Measurements from ENCODE around the gene FAM174C. TPM values are rescaled to one million over a fixed set of nuclear protein-coding genes. Genes with fewer than 3 reads are reported as not detected.

Gene FAM174C
- polyA plus RNA-seq, 1 experiment = 16.6 TPM

DNA sequence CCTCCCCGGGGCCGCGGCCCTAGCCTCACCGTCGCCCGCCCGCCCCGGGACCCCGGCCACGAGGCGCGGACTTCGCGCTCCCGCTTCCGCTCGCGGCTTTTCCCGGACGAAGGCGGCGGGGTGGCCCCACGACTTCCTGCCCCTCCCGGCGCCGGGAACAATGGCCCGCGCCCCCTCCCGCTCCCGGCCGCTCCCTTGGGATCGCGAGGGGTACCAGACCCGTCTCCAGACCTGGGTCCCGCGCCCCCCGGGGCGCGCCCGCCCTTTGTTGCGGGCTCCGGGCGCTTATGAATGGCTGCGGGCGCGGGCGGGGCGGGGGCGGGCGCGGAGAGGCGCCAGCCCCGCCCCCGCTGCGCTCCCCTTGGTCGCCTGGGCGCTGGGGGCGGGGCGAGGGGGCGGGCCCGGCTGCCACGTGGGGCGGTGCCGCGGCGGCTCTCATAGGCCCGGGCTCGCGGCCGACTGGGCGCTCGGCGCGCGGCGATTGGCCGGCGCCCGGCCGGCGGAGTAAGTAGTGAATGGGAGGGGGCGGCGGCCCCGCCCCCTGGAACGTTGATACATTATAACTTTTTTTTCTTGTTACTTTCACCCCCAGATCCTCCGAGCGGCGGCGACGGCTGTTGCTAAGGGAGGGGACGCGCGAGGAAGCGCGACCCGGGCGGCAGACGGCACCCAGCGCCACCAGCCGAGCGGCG is 25.9 kb upstream of the FAM174C start:
- Histone ChIP-seq H3K4me3 (ENCODE audit: low read depth, low read length) (peak overlapping the region; percentile 86), H3K27me3 (ENCODE audit: control insufficient read depth, insufficient read depth, low read length) (no peaks in the 10 kb centered on the region), H3K27ac (ENCODE audit: low read depth, low read length) (peak overlapping the region; percentile 78), H3K9me3 (ENCODE audit: control insufficient read depth, insufficient read depth, low read length) (no peaks in the 10 kb centered on the region; the same call in 1 of the 2 replicates)
- ChIA-PET POLR2A (interaction anchor here (0.5 to 1.0 kb wide), 10 partner anchors 8 to 221 kb away, joined by 3 to 28 read pairs (median 4); partner anchors contain the start of genes CIRBP and FAM174C), CTCF (no interaction called here)
- TF ChIP-seq CTCF (IDR thresholded peaks at IDR 0.05; ENCODE audit: low read depth, low read length) = no peak
- peak; percentile 89 for DNase-seq (ENCODE audit: low read depth, low spot score)

GRCh38 chr19:1249990-1250436 is 25.3 kb upstream of the FAM174C start:
- CTCF ChIA-PET = no interaction called here
- POLR2A ChIA-PET = interaction anchor here (1.0 kb wide), 1 partner anchor 17 kb away, joined by 6 read pairs; no protein-coding TSS in a partner anchor

GRCh38 chr19:1250437-1251260 is 24.7 kb upstream of the FAM174C start:
- H3K27ac ChIP-seq (ENCODE audit: low read depth, low read length) = peak overlapping the region; percentile 92
- H3K27me3 ChIP-seq (ENCODE audit: control insufficient read depth, insufficient read depth, low read length) = no peaks in the 10 kb centered on the region
- ChIA-PET CTCF (no interaction called here), POLR2A (interaction anchor here (1.0 to 7.4 kb wide), 2 partner anchors 16 kb away, joined by 6 to 241 read pairs; partner anchors contain the start of gene CIRBP)
- TF ChIP-seq CTCF (IDR thresholded peaks at IDR 0.05; ENCODE audit: low read depth, low read length) = no peak
- no peak for DNase-seq (ENCODE audit: low read depth, low spot score)
- H3K9me3 ChIP-seq (ENCODE audit: control insufficient read depth, insufficient read depth, low read length) = no peaks in the 10 kb centered on the region; the same call in 1 of the 2 replicates
- H3K4me3 ChIP-seq (ENCODE audit: low read depth, low read length) = peak overlapping the region; percentile 86

More at GRCh38 chr19:1249990-1250436, 25.3 kb upstream of the FAM174C start:
- H3K9me3 ChIP-seq (ENCODE audit: control insufficient read depth, insufficient read depth, low read length) = no peaks in the 10 kb centered on the region; the same call in 1 of the 2 replicates
- H3K4me3 ChIP-seq (ENCODE audit: low read depth, low read length) = peak overlapping the region; percentile 86
- no peak for DNase-seq (ENCODE audit: low read depth, low spot score)
- no peak for TF ChIP-seq CTCF (IDR thresholded peaks at IDR 0.05; ENCODE audit: low read depth, low read length)
- H3K27me3 ChIP-seq (ENCODE audit: control insufficient read depth, insufficient read depth, low read length) = no peaks in the 10 kb centered on the region
- peak overlapping the region; percentile 65 for H3K27ac ChIP-seq (ENCODE audit: low read depth, low read length)

DNA sequence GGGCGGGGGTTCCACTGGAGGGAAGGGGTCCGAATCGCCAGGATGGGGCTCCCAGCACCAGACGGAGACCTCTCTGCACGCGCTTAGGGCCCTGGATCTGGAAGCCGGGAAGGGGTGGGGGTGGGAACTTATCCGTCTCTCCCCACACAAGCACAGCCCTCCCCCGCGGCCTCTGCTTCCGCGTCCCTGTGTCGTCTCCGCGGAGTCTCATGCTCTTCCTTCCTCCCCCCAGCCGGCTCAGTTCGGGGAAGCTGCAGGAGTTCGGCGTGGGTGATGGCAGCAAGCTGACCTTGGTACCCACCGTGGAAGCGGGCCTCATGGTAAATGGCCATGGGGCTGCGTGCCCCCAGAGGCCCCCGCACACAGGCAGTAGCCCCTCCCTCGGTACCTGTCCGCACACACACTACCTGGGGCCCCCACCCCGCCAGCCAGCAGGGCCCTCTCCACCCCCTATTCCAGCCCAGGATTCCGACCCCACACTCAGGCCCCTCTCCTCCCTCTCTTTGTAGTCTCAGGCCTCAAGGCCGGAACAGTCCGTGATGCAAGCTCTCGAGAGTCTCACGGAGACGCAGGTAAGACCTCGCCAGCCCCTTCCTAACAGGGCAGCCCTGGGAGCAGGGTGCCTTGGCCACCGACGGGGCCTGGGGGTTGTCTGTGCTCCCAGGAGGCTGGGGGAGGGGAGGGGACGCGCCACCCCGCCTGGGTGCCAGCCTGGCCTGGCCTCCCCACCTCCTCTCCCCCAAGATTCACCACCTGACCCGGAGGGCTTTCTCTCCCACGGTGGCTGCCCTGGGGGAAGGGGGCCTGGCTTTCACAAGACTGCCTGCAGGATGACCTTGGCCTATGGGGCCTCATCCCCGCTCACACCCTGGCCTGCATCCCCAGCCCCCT is 23.8 kb upstream of the FAM174C start:
- Histone ChIP-seq H3K9me3 (ENCODE audit: control insufficient read depth, insufficient read depth, low read length) (no peaks in the 10 kb centered on the region; the same call in 1 of the 2 replicates), H3K4me3 (ENCODE audit: low read depth, low read length) (peak overlapping the region; percentile 86), H3K27ac (ENCODE audit: low read depth, low read length) (peak overlapping the region; percentile 92), H3K27me3 (ENCODE audit: control insufficient read depth, insufficient read depth, low read length) (no peaks in the 10 kb centered on the region)
- ChIA-PET CTCF (no interaction called here), POLR2A (interaction anchor here (7.4 kb wide), 1 partner anchor 15 kb away, joined by 241 read pairs; the partner anchor contains the start of gene CIRBP)
- DNase-seq (ENCODE audit: low read depth, low spot score) = no peak
- no peak for TF ChIP-seq CTCF (IDR thresholded peaks at IDR 0.05; ENCODE audit: low read depth, low read length)
